Measurements from ENCODE around the gene C11orf97.

- TF ChIP-seq CTCF (IDR thresholded peaks at IDR 0.05) (no peak), POLR2A (IDR thresholded peaks at IDR 0.05) (no peak), POLR2AphosphoS5 (IDR thresholded peaks at IDR 0.05) (no peak)
Observed at GRCh38 chr11:94568717-94569116, 56.5 kb downstream of the C11orf97 start.

Data from stomach (tissue), 4 donors.